ENCODE measurements around the gene DLX1. TPM values are rescaled to one million over a fixed set of nuclear protein-coding genes. Genes with fewer than 3 reads are reported as not detected.

DLX1 gene
- total and polyA plus RNA-seq, 2 of the 8 experiments (the other 6 are each of a cell fraction or from before 2014, with no cell fraction given), result 0.11 TPM; not detected in 1

- Histone ChIP-seq H2BK120ac (replicated peaks; ENCODE audit: low read depth, low read length) (no peak overlapping the region), H2AFZ (ENCODE audit: low read length) (peak overlapping the region; percentile 72), H4K5ac (ENCODE audit: insufficient read length, low read depth, low read length) (no peak overlapping the region), H3K79me2 (ENCODE audit: control insufficient read depth in 1 of 2, insufficient read depth in 2 of 2, low read length in 2 of 2) (no peaks in the 10 kb centered on the region), H3K36me3 (ENCODE audit: control insufficient read depth in 2 of 4, insufficient read depth in 4 of 4, low read length in 3 of 4) (no peaks in the 10 kb centered on the region; a peak in 1 of 8 replicates), H3K27me3 (replicated peaks in 1 of 4; ENCODE audit: control insufficient read depth in 3 of 4, extremely low read depth in 1 of 4, insufficient read depth in 3 of 4, low read length in 3 of 4) (peaks cover 74 to 95% (median 88%) of the 10 kb centered on the region in 4 experiments), H2BK20ac (ENCODE audit: low read length) (no peak overlapping the region), H3K56ac (replicated peaks; ENCODE audit: insufficient read length, low read depth, low read length) (no peak overlapping the region), H3K27ac (ENCODE audit: low read depth, low read length) (no peak overlapping the region), H3K4ac (replicated peaks; ENCODE audit: insufficient read length, low read depth, low read length) (no peak overlapping the region), H4K8ac (ENCODE audit: extremely low read depth, insufficient read depth, low read length) (peak overlapping the region; percentile 39; the same call in 1 of the 2 replicates), H4K91ac (replicated peaks; ENCODE audit: insufficient read length, low read length) (no peak overlapping the region), H3K4me2 (ENCODE audit: insufficient read depth in 1 of 2, low read depth in 2 of 2, low read length in 2 of 2) (peak overlapping the region; percentile 65 to 77), H2BK5ac (ENCODE audit: low read depth, low read length) (no peak overlapping the region), H3K4me3 (ENCODE audit: extremely low read depth in 1 of 4, insufficient read depth in 2 of 4, low read depth in 3 of 4, low read length in 4 of 4) (peak overlapping the region; percentile 19 to 57 (median 37); a peak in 7 of 8 replicates), H3K9me3 (ENCODE audit: insufficient read depth in 2 of 2, low read depth in 1 of 2, low read length in 1 of 2) (no peaks in the 10 kb centered on the region), H3K23me2 (ENCODE audit: low read depth, low read length) (peaks cover 19% of the 10 kb centered on the region; the same call in 1 of the 2 replicates), H2BK12ac (ENCODE audit: low read depth, low read length) (peak overlapping the region; percentile 82), H3K4me1 (replicated peaks in 1 of 4; ENCODE audit: control insufficient read depth in 3 of 4, insufficient read depth in 4 of 4, low read length in 3 of 4) (peaks cover 4 to 36% (median 19%) of the 10 kb centered on the region in 4 experiments), H3K23ac (ENCODE audit: insufficient read length) (no peak overlapping the region), H3K18ac (ENCODE audit: extremely low read depth, low read length) (no peak overlapping the region), H2BK15ac (ENCODE audit: low read length) (0 out of 2 replicates have a peak overlapping the region, but pooled peaks have one; percentile 12), H4K20me1 (replicated peaks in 1 of 2; ENCODE audit: control insufficient read depth in 1 of 2, insufficient read depth in 2 of 2, low read length in 2 of 2) (peaks cover 4 to 13% of the 10 kb centered on the region in 2 experiments), H3K14ac (ENCODE audit: insufficient read length) (no peak overlapping the region), H3K9ac (replicated peaks in 1 of 4; ENCODE audit: extremely low read depth in 1 of 4, low read depth in 3 of 4, low read length in 3 of 4) (peak overlapping the region in 1 of 4 experiments; percentile 8; a peak in 2 of 7 replicates), H2AK5ac (ENCODE audit: low read depth, low read length) (no peak overlapping the region), H3K79me1 (ENCODE audit: low read depth, low read length) (no peaks in the 10 kb centered on the region)
- DNase-seq (ENCODE audit: low read depth in 1 of 2, low spot score in 2 of 2) (peak in 1 of 2 experiments; percentile 80), FAIRE-seq (no peak)
- POLR2A ChIA-PET (ENCODE audit: partially characterized antibody), result interaction anchor here (1.6 to 16.0 kb wide), 2 partner anchors 10 to 19 kb away, joined by 8 to 184 read pairs; partner anchors contain the start of gene DLX1
- 4% methylated on average over 43 of the region's 44 CpGs; no CpG with 5 or more reads in 1 of the 2 experiments for WGBS, 2 experiments (ENCODE audit: extremely low coverage in 1 of 2, insufficient coverage in 1 of 2, insufficient read length in 1 of 2, insufficient replicate concordance in 2 of 2, low coverage in 1 of 2, low lambda C conversion rate in 2 of 2, missing lambda C conversion rate in 1 of 2)
- CTCF ChIA-PET (ENCODE audit: partially characterized antibody), result interaction anchor here (0.6 to 11.7 kb wide), 27 partner anchors 13 to 692 kb away, joined by 3 to 198 read pairs (median 5); partner anchors contain the start of gene DLX1
- TF ChIP-seq CHD1 (IDR thresholded peaks at IDR 0.05; ENCODE audit: low read depth, low read length), result no peak
- peak; percentile 51 for TF ChIP-seq KDM4A (IDR thresholded peaks at IDR 0.05; ENCODE audit: low read depth, low read length, severe bottlenecking)
- no peak for TF ChIP-seq RFX5 (IDR thresholded peaks at IDR 0.05; ENCODE audit: borderline replicate concordance, low read depth, low read length)
- TF ChIP-seq TAF1 (IDR thresholded peaks at IDR 0.05; ENCODE audit: low read depth, low read length), result no peak
- no peak for TF ChIP-seq POLR2A (IDR thresholded peaks at IDR 0.05; ENCODE audit: control extremely low read depth in 1 of 2, low read depth in 2 of 2, low read length in 2 of 2)
- TF ChIP-seq USF2 (IDR thresholded peaks at IDR 0.05; ENCODE audit: low read length), result no peak
- TF ChIP-seq EGR1 (IDR thresholded peaks at IDR 0.05; ENCODE audit: borderline replicate concordance, low read depth, low read length), result no peak
- TF ChIP-seq NRF1 (IDR thresholded peaks at IDR 0.05; ENCODE audit: low read depth, low read length), result no peak
- TF ChIP-seq CBX8 (IDR thresholded peaks at IDR 0.05; ENCODE audit: borderline replicate concordance, low read depth, low read length), result no peak; the same call in 1 of the 2 replicates
- peak in 1 of 2 experiments; percentile 30; a peak in 1 of 4 replicates for TF ChIP-seq HDAC2 (IDR thresholded peaks at IDR 0.05; ENCODE audit: borderline replicate concordance in 1 of 2, low read depth in 2 of 2, low read length in 2 of 2)
Measured at GRCh38 chr2:172106108-172106961, 21.0 kb downstream of the DLX1 start.

Measured in H1 (cell line).